ENCODE data around the gene CCDC102A.

The CCDC102A gene

DNA sequence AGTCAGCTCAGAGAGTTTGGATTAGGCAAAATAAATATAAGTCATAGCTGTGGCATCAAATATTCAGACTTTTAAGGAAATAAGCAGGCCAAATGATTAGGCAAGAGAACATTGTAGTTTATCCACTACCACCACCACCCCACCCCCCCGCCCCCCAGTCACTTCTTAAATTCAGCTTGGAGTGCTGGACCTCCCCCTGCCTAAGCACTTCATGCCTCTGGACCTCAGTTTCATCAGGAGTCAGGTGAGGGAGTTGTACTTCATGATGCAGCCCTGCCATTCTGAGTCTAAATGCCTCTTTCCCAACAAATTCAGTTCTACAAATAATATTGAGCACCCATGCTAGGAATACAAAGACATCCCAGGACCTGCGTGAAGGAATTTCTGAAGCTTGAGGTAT is 71.8 kb downstream of the CCDC102A start:
- Mint-ChIP-seq H3K27me3 (no peaks in the 10 kb centered on the region), H3K36me3 (ENCODE audit: low read depth) (peaks cover 65% of the 10 kb centered on the region), H3K4me3 (no peak overlapping the region), H3K9me3 (no peaks in the 10 kb centered on the region), H3K27ac (peak overlapping the region; percentile 68), H3K4me1 (ENCODE audit: low read depth) (peaks cover 35% of the 10 kb centered on the region)

- Mint-ChIP-seq H3K4me1 (ENCODE audit: low read depth) (peaks cover 35% of the 10 kb centered on the region), H3K4me3 (peak overlapping the region; percentile 100), H3K27me3 (no peaks in the 10 kb centered on the region), H3K36me3 (ENCODE audit: low read depth) (peaks cover 54% of the 10 kb centered on the region), H3K9me3 (no peaks in the 10 kb centered on the region), H3K27ac (peak overlapping the region; percentile 100)
These were observed 73.4 kb downstream of the CCDC102A start for GRCh38 chr16:57462978-57463362.

GRCh38 chr16:57462209-57462977 is 74.0 kb downstream of the CCDC102A start, which contains the start of gene POLR2C:
POLR2C (plus strand) TSS chr16:57462679; CDS start chr16:57462725, 46 bp downstream.
- no peaks in the 10 kb centered on the region for H3K9me3 Mint-ChIP-seq
- H3K4me1 Mint-ChIP-seq (ENCODE audit: low read depth): peaks cover 35% of the 10 kb centered on the region
- peak within 1 kb of the TSS; percentile 100 for H3K27ac Mint-ChIP-seq
- H3K27me3 Mint-ChIP-seq: no peaks in the 10 kb centered on the region
- peak within 1 kb of the TSS; percentile 100 for H3K4me3 Mint-ChIP-seq
- peaks cover 53% of the 10 kb centered on the region for H3K36me3 Mint-ChIP-seq (ENCODE audit: low read depth)
